Heart right ventricle (tissue), 16 donors: ENCODE data around the gene SIVA1. TPM values are rescaled to one million over a fixed set of nuclear protein-coding genes. Genes with fewer than 3 reads are reported as not detected.

Experiments
- ATAC-seq, 8 donors: fragments of 200-7000 bp; cut with Tn5 transposase; one replicate each; pipeline ENCODE4 v1.9.1; 2020; ENCODE audit warnings: mild to moderate bottlenecking in 8 of 8, moderate library complexity in 8 of 8, moderate number of reproducible peaks in 1 of 8
- DNase-seq, 2 donors: peaks; one replicate each; pipeline ENCODE4 v3.0.0-alpha.2; 2020
- H3K27ac ChIP-seq, 10 donors: fragments of 200-600 bp; sonication (generic) in 2 of 10; one replicate each; pipeline versions ENCODE4 v1.5.0 to v1.8.0; 2020 to 2022; ENCODE audit warnings: mild to moderate bottlenecking in 3 of 10
- H3K27me3 ChIP-seq, 7 donors: fragments of 200-600 bp; one replicate each; pipeline ENCODE4 v1.8.0; 2021 to 2022; ENCODE audit warnings: mild to moderate bottlenecking in 2 of 7
- H3K36me3 ChIP-seq, 9 donors: fragments of 200-600 bp; sonication (generic) in 1 of 9; one replicate each; pipeline versions ENCODE4 v1.5.0 to v1.8.0; 2020 to 2022; ENCODE audit warnings: mild to moderate bottlenecking in 2 of 9
- H3K4me1 ChIP-seq, 9 donors: fragments of 200-600 bp; sonication (generic) in 1 of 9; one replicate each; pipeline versions ENCODE4 v1.5.0 to v1.8.0; 2020 to 2022; ENCODE audit warnings: mild to moderate bottlenecking in 4 of 9
- H3K4me3 ChIP-seq, 10 donors: fragments of 200-600 bp; sonication (generic) in 2 of 10; one replicate each; pipeline versions ENCODE4 v1.5.0 to v1.8.0; 2020 to 2022; ENCODE audit warnings: mild to moderate bottlenecking in 7 of 10, moderate library complexity in 2 of 10
- H3K9me3 ChIP-seq, 11 donors: fragments of 200-600 bp in 10 of 11; sonication (generic) in 2 of 11; one replicate each; pipeline versions ENCODE4 v1.5.0 to v1.8.0; 2013 to 2022; ENCODE audit warnings: mild to moderate bottlenecking in 2 of 11, control low read depth in 1 of 11, moderate library complexity in 1 of 11
- WGBS, 2 donors: extraction: QIAGEN DNeasy Blood & Tissue Kit; methylation state at CpG; one replicate each; pipeline ENCODE4 v1.1.7; 2013; ENCODE audit warnings: inconsistent platforms in 1 of 2; 5-methylcytosine and 5-hydroxymethylcytosine counted together
- intact Hi-C, 10 donors: fragments of 100-400 bp; cut with DNase I; formaldehyde crosslinking; loops; one replicate each; pipeline versions ENCODE4 v1.11.1 to v1.14.2; 2022
- polyA plus RNA-seq, 2 donors: library from polyadenylated mRNA; stranded (reverse); fragments of 200-250 nt; gene quantifications; one replicate each; pipeline ENCODE4 v1.2.3, GENCODE V29; 2013
- total RNA-seq, 10 donors: library from RNA; stranded (reverse); fragmentation: NEBNext Ultra II Directional in 3 of 10; extraction: Animal tissue kit (Norgen Biotek cat#: 25700) in 3 of 10; gene quantifications; one replicate each; pipeline versions ENCODE4 v1.2.1 to v1.2.4, GENCODE V29; 2021 to 2023
- TF ChIP-seq, protein P1 (sequence below), 9 donors: fragments of 200-600 bp; sonication (generic) in 2 of 9; IDR thresholded peaks; one replicate each; pipeline versions ENCODE4 v1.5.0 to v1.8.0; 2021 to 2022; ENCODE audit warnings: antibody characterized with exemption in 9 of 9, mild to moderate bottlenecking in 5 of 9, moderate library complexity in 1 of 9
- donor health status: Arrhythmogenic right ventricular cardiomyopathy.
- donor health status: ischemic (EF 13 %, LVEDD 7.1; RV severe dilation, severe dysfunction).
- donor health status: healthy with polysubstance abuse.
- donor health status: DM: no; HTN: yes; CAD: no.
- donor health status: DM: no; HTN: no; CAD: no.
- donor health status: ischemic (EF 25% LVEDD 6.9; RV normal size, moderate dysfunction).
- donor health status: ischemic (EF 25% LVEDD 5.7; RV mildly dilated, moderate dysfunction).
- donor health status: healthy.
- donor health status: DM: yes; HTN: yes; CAD: no.
- donor health status: Ischemic cardiomyopathy.
- donor health status: ischemic (EF 35%, LVEDD 5.7; RV mildly dilated, moderate dysfunction).
- donor health status: nonischemic (EF 11% LVEDD 7.7; RV severe dilation, severe dysfunction).
- donor health status: DM: yes; HTN: yes; CAD: no.
- donor health status: PGD.
- donor health status: ischemic (EF 29% LVEDD 5.4; RV normal size, mild dysfunction).
- donor health status: nonischemic (EF 23%, LVEDD 6.1; RV moderate dilation, normal function).

The SIVA1 gene
- total and polyA plus RNA-seq, 12 donors = 43.3 to 203 (median 53.0) TPM

DNA sequence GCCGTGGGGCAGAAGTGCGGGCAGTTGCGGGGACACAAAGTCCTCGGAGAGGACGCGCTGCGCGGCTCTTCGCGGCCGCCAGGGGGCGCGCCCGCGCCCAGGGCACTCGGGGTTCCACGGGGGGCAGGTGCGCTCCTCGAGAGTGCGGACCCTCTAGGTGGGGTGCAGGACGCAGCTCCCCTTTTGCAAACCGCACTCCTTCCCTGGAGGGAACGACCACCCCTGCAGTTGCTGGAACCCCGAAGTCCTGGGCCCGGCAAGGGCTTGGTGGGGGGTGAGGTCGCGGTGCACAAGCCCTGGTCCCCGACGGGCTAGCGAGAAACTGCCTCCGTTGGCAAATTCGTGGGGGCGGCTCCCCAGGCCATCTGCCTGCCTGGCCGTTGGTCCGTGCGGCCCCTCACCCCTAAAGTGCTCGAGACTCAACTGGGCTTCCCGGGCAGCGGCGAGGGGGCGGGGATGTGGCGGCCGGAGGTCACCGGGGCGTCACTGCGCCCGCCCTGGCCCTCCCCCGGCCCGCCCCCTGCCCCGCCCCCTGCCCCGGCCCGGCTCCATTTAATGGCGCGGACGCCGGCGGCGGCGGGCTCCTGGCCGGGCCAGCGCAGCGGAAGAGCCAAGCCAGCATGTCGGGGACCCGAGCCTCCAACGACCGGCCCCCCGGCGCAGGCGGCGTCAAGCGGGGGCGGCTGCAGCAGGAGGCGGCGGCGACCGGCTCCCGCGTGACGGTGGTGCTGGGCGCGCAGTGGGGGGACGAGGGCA is 29.1 kb upstream of the SIVA1 start, which contains the start of gene ADSS1:
TSS of gene ADSS1 (plus strand) at position 579 of the 756 bp plus-strand sequence. CDS start at position 621, 42 bp downstream.
- no peaks in the 10 kb centered on the region for H3K27me3 ChIP-seq
- intact Hi-C loops = loop anchor here in 3 of 10 donors (10.0 kb wide), 1 partner anchor 139 kb away; no protein-coding TSS in a partner anchor
- peak; percentile 81 to 83 for DNase-seq
- 1 to 2% methylated on average over 66 to 82 of the region's 82 CpGs for WGBS, 2 donors
- H3K9me3 ChIP-seq = no peaks in the 10 kb centered on the region
- peak; percentile 40 to 73 (median 54) for ATAC-seq
- peaks cover 23 to 80% (median 47%) of the 10 kb centered on the region in 9 donors for H3K4me1 ChIP-seq
- TF ChIP-seq, protein P1, sequence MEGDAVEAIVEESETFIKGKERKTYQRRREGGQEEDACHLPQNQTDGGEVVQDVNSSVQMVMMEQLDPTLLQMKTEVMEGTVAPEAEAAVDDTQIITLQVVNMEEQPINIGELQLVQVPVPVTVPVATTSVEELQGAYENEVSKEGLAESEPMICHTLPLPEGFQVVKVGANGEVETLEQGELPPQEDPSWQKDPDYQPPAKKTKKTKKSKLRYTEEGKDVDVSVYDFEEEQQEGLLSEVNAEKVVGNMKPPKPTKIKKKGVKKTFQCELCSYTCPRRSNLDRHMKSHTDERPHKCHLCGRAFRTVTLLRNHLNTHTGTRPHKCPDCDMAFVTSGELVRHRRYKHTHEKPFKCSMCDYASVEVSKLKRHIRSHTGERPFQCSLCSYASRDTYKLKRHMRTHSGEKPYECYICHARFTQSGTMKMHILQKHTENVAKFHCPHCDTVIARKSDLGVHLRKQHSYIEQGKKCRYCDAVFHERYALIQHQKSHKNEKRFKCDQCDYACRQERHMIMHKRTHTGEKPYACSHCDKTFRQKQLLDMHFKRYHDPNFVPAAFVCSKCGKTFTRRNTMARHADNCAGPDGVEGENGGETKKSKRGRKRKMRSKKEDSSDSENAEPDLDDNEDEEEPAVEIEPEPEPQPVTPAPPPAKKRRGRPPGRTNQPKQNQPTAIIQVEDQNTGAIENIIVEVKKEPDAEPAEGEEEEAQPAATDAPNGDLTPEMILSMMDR (IDR thresholded peaks at IDR 0.05) = peak; percentile 83 to 98 (median 92)
- peak within 1 kb of the TSS; percentile 85 to 98 (median 90) for H3K27ac ChIP-seq
- peak within 1 kb of the TSS; percentile 34 to 84 (median 73) for H3K4me3 ChIP-seq
- H3K36me3 ChIP-seq = peaks cover 0 to 14% (median 2%) of the 10 kb centered on the region in 9 donors

DNA sequence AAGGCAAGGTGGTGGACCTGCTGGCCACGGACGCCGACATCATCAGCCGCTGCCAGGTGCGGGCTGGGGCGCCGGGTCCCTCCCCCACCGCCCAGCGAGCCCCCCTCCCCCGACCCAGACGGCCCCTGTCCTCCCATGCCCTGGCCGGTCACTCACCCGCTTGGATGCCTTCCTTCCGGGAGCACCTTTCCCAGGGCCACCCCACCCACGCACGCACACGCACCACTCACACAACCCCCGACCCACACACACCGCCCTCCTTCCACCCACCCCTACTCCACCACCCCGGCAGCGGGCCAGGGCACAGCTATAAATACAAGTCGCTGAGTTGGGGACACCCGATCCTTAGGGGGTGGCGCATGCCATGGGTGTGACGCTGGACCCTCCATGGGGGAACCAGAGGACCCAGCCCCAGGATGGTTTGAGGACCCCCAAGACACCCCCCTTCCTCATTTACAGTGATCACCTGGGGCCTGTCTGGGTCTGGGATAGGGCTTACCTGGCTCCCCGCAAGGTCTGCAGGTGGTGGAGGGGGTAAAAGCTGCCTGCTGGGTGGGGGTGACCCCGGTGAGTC is 28.5 kb upstream of the SIVA1 start:
- ATAC-seq (peak; percentile 18 to 61 (median 38)), DNase-seq (peak; percentile 77 to 79)
- peak overlapping the region; percentile 34 to 84 (median 73) for H3K4me3 ChIP-seq
- intact Hi-C loops = loop anchor here in 3 of 10 donors (10.0 kb wide), 1 partner anchor 140 kb away; no protein-coding TSS in a partner anchor
- TF ChIP-seq, protein P1 (IDR thresholded peaks at IDR 0.05) = no peak
- peak overlapping the region; percentile 85 to 98 (median 90) for H3K27ac ChIP-seq
- no peaks in the 10 kb centered on the region for H3K27me3 ChIP-seq
- no peaks in the 10 kb centered on the region for H3K9me3 ChIP-seq
- WGBS, 2 donors = 4 to 5% methylated on average over 23 to 27 of the region's 27 CpGs
- H3K36me3 ChIP-seq = peaks cover 0 to 7% (median 0%) of the 10 kb centered on the region in 9 donors
- peaks cover 23 to 74% (median 47%) of the 10 kb centered on the region in 9 donors for H3K4me1 ChIP-seq

DNA sequence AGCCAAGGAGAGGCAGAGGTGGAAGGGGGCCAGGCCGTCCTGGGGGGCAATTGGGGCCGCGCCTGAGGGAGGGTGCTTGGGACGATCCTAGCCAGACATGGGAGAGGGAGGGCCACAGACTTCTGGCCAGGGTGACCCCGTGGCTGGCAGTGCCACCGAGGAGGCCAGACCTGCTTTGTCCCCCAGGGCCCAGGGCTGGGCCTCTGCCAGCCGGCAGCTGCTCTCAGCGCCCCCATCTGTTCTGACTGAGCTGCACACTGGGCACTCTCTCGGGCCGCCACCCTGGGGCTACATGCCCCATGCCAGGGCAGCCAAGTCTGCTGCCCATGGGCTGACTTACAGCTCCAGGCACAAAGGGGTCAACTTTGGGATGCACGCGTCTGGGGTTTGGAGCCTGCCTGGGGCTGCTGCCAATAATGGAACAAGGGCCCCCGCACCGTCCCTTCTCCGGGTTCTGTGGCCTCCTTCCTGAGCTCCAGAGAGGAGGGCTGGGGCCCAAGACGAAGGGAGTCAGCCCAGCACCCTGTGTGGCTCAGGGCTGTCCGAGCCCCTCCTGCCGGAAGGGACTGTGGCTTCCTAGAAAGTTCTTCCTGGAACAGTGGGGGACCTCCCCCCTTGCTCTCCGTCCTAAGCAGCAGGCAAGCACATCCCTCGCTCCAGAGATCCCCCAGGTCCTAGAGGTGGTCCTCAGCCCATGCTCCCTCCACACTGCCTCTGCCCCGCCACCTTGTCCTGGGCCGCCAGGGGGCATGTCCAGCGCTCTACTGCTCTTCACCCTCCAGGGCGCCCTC is 27.8 kb upstream of the SIVA1 start:
- peak; percentile 65 to 76 for DNase-seq
- peaks cover 23 to 77% (median 47%) of the 10 kb centered on the region in 9 donors for H3K4me1 ChIP-seq
- intact Hi-C loops = loop anchor here in 3 of 10 donors (10.0 kb wide), 1 partner anchor 140 kb away; no protein-coding TSS in a partner anchor

More for the DNA sequence above, 27.8 kb upstream of the SIVA1 start:
- peak overlapping the region; percentile 85 to 98 (median 90) for H3K27ac ChIP-seq
- H3K4me3 ChIP-seq = peak overlapping the region; percentile 34 to 84 (median 73)
- H3K36me3 ChIP-seq = peaks cover 0 to 4% (median 0%) of the 10 kb centered on the region in 9 donors
- H3K27me3 ChIP-seq = no peaks in the 10 kb centered on the region
- WGBS, 2 donors = 16 to 18% methylated on average over 24 of the region's 24 CpGs
- ATAC-seq = peak; percentile 21 to 71 (median 66)
- TF ChIP-seq, protein P1 (IDR thresholded peaks at IDR 0.05) = peak in 7 of 9 donors; percentile 18 to 51 (median 23)
- no peaks in the 10 kb centered on the region for H3K9me3 ChIP-seq
